ENCODE results near the gene DIP2C. TPM values are rescaled to one million over a fixed set of nuclear protein-coding genes. Genes with fewer than 3 reads are reported as not detected.

The DIP2C gene
- polyA plus RNA-seq, 1 of the 3 experiments (the other 2 are of a cell fraction), result 8.7 TPM

DNA sequence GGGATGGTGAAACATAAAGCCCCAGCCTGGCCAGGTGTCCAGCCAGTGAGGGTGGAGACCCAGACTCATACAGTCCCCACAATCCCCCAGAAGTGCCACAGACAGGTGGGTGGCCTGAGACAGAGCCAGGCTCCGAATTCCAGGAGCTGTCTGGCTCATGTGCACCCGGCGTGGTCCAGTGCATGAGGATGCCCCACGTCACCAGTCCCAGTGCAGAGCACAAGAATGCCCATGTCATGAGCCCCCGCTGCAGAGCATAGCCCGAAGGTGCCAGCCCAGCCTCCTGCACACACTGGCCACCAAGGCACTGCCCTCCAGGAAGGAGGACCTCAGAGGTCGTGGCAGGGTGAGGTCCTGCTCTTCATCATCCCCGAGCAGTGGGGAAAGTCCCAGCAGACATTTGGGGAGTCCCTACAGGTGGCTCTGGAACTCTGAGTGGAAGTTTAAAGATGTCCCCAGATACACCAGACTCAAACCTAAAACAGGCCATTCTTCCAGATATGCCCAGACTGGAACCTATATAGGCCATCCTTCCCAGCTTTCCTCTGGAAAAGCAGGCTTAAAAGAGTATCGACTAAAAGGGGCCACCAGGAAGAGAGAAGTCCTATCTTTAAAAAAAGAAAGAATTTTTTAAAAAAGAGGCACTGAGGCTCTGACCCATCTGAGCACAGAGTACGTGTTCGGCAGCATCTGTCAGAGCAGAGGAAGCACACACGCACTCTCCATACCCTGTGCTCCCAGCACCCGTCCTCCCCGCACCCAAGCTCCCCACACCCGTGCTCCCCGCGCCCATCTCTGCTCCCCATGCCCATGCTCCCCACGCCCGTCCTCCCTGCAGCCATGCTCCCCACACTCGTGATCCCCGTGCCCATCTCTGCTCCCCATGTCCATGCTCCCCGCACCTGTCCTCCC, 11.5 kb downstream of the DIP2C start:
- no peaks in the 10 kb centered on the region for H3K9me2 ChIP-seq
- no peaks in the 10 kb centered on the region for H3K9me3 ChIP-seq
- POLR2A ChIA-PET, result no interaction called here
- peaks cover 54% of the 10 kb centered on the region for H4K20me1 ChIP-seq (ENCODE audit: insufficient read depth)
- H3K4me1 ChIP-seq (ENCODE audit: control insufficient read depth in 1 of 2, insufficient read depth in 2 of 2, low read depth in 1 of 2, low read length in 1 of 2), result no peaks in the 10 kb centered on the region; a peak in 1 of 4 replicates
- CTCF ChIA-PET, result interaction anchor here (1.1 kb wide), 1 partner anchor 167 kb away, joined by 3 read pairs; no protein-coding TSS in a partner anchor
- H2AFZ ChIP-seq (ENCODE audit: low read depth), result no peak overlapping the region
- H3K27ac ChIP-seq (ENCODE audit: low read depth in 2 of 2, low read length in 1 of 2), result no peak overlapping the region
- H3K36me3 ChIP-seq (replicated peaks in 1 of 2; ENCODE audit: control insufficient read depth in 1 of 2, insufficient read depth in 2 of 2, low read length in 1 of 2), result no peaks in the 10 kb centered on the region
- H3K79me2 ChIP-seq (ENCODE audit: insufficient read depth), result peaks cover 88% of the 10 kb centered on the region
- no peak overlapping the region for H3K4me2 ChIP-seq
- no peak overlapping the region for H3K4me3 ChIP-seq (ENCODE audit: low read depth in 2 of 2, low read length in 1 of 2)
- no peak for DNase-seq
- no peaks in the 10 kb centered on the region for H3K27me3 ChIP-seq (ENCODE audit: insufficient read depth)
- peaks cover 26% of the 10 kb centered on the region for H3F3A ChIP-seq (replicated peaks; ENCODE audit: insufficient read depth)
- H3K9ac ChIP-seq, result no peak overlapping the region
- TF ChIP-seq NRF1 (IDR thresholded peaks at IDR 0.05; ENCODE audit: low read depth, low read length) (no peak), JUND (IDR thresholded peaks at IDR 0.05) (no peak), CHD2 (IDR thresholded peaks at IDR 0.05; ENCODE audit: low read length, partially characterized antibody) (no peak)
- TF ChIP-seq, protein P1, sequence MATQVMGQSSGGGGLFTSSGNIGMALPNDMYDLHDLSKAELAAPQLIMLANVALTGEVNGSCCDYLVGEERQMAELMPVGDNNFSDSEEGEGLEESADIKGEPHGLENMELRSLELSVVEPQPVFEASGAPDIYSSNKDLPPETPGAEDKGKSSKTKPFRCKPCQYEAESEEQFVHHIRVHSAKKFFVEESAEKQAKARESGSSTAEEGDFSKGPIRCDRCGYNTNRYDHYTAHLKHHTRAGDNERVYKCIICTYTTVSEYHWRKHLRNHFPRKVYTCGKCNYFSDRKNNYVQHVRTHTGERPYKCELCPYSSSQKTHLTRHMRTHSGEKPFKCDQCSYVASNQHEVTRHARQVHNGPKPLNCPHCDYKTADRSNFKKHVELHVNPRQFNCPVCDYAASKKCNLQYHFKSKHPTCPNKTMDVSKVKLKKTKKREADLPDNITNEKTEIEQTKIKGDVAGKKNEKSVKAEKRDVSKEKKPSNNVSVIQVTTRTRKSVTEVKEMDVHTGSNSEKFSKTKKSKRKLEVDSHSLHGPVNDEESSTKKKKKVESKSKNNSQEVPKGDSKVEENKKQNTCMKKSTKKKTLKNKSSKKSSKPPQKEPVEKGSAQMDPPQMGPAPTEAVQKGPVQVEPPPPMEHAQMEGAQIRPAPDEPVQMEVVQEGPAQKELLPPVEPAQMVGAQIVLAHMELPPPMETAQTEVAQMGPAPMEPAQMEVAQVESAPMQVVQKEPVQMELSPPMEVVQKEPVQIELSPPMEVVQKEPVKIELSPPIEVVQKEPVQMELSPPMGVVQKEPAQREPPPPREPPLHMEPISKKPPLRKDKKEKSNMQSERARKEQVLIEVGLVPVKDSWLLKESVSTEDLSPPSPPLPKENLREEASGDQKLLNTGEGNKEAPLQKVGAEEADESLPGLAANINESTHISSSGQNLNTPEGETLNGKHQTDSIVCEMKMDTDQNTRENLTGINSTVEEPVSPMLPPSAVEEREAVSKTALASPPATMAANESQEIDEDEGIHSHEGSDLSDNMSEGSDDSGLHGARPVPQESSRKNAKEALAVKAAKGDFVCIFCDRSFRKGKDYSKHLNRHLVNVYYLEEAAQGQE (IDR thresholded peaks at IDR 0.05; ENCODE audit: low read depth, low read length), result no peak
- TF ChIP-seq, protein P2, sequence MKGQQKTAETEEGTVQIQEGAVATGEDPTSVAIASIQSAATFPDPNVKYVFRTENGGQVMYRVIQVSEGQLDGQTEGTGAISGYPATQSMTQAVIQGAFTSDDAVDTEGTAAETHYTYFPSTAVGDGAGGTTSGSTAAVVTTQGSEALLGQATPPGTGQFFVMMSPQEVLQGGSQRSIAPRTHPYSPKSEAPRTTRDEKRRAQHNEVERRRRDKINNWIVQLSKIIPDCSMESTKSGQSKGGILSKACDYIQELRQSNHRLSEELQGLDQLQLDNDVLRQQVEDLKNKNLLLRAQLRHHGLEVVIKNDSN (IDR thresholded peaks at IDR 0.05; ENCODE audit: borderline replicate concordance, low read depth), result no peak
- 91% methylated on average over 17 of the region's 22 CpGs for WGBS (ENCODE audit: low lambda C conversion rate)

DNA sequence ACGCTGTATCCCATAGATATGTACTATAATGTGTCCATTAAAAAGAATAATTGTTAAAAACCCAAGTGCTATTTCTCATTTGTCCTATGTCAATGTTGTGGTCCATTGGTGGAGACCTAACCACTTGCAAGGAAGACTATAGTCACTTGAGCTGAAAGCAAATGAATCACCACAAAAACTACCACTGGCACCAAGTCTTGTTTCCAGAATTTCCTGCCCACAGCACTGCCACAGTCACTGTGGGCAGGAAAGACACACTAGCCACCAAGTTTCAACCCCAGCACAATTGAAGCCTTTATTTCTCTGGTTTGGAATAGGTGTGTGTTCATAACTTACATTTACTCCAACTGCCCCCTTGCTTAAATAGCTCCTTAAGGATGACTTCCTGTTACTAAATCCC, 12.4 kb downstream of the DIP2C start:
- H2AFZ ChIP-seq (ENCODE audit: low read depth), result no peak overlapping the region
- H3K4me1 ChIP-seq (ENCODE audit: control insufficient read depth in 1 of 2, insufficient read depth in 2 of 2, low read depth in 1 of 2, low read length in 1 of 2), result no peaks in the 10 kb centered on the region
- 97% methylated on average over 1 of the region's 1 CpG for WGBS (ENCODE audit: low lambda C conversion rate)
- H4K20me1 ChIP-seq (ENCODE audit: insufficient read depth), result peaks cover 64% of the 10 kb centered on the region
- H3K4me2 ChIP-seq, result no peak overlapping the region
- POLR2A ChIA-PET, result no interaction called here
- CTCF ChIA-PET, result interaction anchor here (0.9 to 1.1 kb wide), 2 partner anchors 166 to 169 kb away, joined by 3 read pairs; no protein-coding TSS in a partner anchor
- DNase-seq, result no peak
- H3K9me2 ChIP-seq, result no peaks in the 10 kb centered on the region
- peaks cover 88% of the 10 kb centered on the region for H3K79me2 ChIP-seq (ENCODE audit: insufficient read depth)
- H3K27me3 ChIP-seq (ENCODE audit: insufficient read depth), result no peaks in the 10 kb centered on the region
- H3K36me3 ChIP-seq (replicated peaks in 1 of 2; ENCODE audit: control insufficient read depth in 1 of 2, insufficient read depth in 2 of 2, low read length in 1 of 2), result no peaks in the 10 kb centered on the region
- no peak overlapping the region for H3K27ac ChIP-seq (ENCODE audit: low read depth in 2 of 2, low read length in 1 of 2)
- H3K9me3 ChIP-seq, result no peaks in the 10 kb centered on the region
- no peak overlapping the region for H3K9ac ChIP-seq
- no peak overlapping the region for H3K4me3 ChIP-seq (ENCODE audit: low read depth in 2 of 2, low read length in 1 of 2)
- TF ChIP-seq NRF1 (IDR thresholded peaks at IDR 0.05; ENCODE audit: low read depth, low read length), result no peak
- no peak for TF ChIP-seq GABPA (IDR thresholded peaks at IDR 0.05; ENCODE audit: low read depth)
- no peak for TF ChIP-seq MXI1 (IDR thresholded peaks at IDR 0.05; ENCODE audit: low read depth, low read length)
- no peak for TF ChIP-seq RXRA (IDR thresholded peaks at IDR 0.05; ENCODE audit: borderline replicate concordance, low read depth)
- no peak for TF ChIP-seq MEF2A (IDR thresholded peaks at IDR 0.05; ENCODE audit: borderline replicate concordance, low read depth)
- TF ChIP-seq, protein P3, sequence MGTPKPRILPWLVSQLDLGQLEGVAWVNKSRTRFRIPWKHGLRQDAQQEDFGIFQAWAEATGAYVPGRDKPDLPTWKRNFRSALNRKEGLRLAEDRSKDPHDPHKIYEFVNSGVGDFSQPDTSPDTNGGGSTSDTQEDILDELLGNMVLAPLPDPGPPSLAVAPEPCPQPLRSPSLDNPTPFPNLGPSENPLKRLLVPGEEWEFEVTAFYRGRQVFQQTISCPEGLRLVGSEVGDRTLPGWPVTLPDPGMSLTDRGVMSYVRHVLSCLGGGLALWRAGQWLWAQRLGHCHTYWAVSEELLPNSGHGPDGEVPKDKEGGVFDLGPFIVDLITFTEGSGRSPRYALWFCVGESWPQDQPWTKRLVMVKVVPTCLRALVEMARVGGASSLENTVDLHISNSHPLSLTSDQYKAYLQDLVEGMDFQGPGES (IDR thresholded peaks at IDR 0.05; ENCODE audit: low read depth, low read length), result no peak
- no peak for TF ChIP-seq RFX5 (IDR thresholded peaks at IDR 0.05; ENCODE audit: low read length)
- no peak for TF ChIP-seq EZH2phosphoT487 (IDR thresholded peaks at IDR 0.05; ENCODE audit: borderline replicate concordance, low read depth)
- peaks cover 16% of the 10 kb centered on the region for H3F3A ChIP-seq (replicated peaks; ENCODE audit: insufficient read depth)
